ENCODE data around the gene SEPTIN5.

SEPTIN5 gene

DNA sequence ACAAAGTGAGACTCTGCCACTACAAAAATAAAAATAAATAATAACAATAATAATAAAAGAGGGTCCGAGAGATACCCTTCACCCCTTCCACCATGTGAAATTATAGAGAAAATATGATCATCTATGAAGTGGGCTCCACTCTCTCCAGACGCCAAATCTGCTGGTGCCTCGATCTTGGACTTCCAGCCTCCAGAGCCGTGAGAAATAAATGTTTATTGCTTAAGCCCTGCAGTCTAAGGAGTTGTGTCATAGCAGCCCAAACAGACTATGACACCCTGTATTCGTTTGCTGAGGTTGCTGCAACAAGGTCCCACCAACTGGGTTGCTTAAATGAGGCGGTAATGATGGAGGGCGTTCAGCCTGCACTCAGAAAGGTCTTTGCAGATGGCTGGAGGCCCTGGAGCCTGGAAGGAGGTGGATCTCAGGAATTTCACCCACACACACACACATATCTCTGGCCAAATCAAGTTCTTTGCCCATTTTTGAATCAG is 7.6 kb upstream of the SEPTIN5 start:
- no peak for DNase-seq

DNA sequence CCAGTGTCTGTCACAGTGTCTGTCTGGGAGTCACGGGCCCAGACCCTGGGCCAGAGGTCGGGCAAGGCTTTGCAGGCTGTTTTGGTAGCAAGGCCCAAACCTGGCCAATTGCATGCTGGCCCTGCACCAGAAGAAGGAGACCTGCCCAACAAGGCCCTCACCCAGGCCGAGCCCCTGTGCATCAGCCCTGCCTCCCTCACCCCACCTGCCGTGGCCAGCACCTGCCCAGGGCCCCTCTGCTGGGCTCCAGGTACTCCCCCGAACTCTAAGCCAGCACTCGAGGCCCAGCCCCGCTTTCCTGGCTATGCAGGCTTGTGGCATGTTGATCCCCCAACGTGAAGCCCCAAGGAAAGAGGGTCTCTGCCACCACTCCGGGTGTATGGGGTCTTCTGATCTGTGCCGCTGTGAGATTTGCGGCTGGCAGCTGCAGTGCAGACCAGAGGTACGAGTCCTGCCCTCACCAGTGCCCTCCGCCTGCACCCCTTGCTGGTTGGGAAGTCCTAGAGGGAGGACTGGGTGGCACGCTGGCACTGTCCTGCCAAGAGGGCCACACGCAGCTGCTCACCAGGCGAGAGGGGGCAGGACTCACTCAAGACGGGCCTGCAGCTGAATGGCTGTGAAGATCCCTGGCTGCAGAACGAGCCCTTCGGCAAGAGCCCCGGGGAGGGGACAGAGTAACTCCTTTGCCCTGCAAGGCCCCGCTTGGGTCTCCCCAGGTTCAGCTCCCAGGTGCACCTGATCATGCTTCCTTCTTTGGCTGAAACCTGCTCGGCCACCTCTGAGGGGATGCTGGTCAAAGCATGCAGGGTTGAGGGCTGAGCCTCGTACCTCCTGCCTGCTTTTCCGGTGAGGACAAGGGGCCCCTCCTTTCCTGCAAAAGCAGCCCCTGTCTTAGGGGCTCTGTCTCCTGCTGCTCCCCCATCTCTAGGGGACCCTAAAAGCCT is 6.7 kb upstream of the SEPTIN5 start:
- no peak for DNase-seq

DNA sequence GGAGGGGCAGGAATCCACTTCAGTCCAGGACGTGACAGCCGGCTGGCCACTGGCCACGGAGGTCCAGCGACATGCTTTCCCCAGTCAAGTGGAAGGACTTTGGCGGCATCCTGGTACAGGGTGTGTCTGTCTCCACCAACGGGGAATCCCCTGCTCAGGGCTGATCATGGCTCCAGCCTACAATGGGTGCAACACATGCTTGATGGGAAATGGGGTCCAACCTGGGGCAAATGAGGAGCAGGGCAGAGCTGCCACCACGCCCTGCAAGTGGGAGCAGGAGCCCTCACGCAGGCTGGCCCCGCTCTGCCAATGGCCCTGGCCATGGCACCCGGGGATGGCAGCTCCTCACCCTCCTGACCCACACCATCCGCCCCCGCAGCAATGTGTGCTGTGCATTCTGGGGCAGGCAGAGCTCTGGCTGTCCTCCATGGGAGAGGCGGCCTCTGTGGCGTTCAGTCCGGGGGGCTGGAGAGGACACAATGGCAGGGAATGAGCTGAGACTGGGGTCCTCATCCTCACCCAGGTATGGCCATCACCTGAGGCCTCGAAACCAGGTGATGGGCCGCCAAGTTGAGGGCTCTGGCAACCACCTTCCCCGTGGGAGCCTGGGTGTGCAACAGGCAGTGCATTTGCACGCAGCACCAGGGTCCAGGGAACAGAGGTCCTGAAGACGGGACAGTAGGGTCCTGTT is 5.8 kb upstream of the SEPTIN5 start:
- DNase-seq, result no peak

DNA sequence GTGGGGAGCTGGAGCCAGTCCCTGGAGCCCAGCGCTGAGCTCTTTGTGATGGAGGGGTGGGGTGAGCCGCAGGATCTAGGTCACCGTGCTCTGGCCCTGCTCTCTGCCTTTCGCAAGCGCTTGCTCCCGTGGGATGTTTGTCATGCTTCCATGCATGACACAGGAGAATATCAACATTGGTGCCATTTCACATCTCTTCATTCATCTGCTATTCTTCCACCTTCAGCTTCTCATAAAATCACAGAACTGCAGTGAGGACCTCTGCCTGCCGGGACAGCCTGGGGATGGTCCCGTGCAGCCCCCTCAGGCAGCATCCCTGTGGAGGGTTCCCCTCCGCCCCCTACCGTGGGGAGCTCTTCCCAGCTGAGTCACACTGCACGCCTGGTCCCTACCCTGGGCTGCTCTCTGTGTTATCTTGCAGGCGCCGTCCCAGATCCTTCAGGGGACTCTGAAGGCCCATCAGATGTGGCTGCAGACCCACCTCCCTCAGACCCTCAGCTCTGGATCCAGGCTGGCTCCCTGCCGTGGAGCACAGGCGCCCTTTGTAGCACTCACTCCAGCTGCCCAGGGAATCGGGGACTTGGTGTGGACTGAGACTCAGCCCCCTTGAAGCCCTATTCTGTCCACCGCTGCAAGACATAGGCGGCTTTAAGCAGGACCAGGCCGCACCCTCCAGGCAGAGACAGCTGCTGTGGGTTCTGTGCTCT is 5.1 kb upstream of the SEPTIN5 start:
- no peak for DNase-seq

DNA sequence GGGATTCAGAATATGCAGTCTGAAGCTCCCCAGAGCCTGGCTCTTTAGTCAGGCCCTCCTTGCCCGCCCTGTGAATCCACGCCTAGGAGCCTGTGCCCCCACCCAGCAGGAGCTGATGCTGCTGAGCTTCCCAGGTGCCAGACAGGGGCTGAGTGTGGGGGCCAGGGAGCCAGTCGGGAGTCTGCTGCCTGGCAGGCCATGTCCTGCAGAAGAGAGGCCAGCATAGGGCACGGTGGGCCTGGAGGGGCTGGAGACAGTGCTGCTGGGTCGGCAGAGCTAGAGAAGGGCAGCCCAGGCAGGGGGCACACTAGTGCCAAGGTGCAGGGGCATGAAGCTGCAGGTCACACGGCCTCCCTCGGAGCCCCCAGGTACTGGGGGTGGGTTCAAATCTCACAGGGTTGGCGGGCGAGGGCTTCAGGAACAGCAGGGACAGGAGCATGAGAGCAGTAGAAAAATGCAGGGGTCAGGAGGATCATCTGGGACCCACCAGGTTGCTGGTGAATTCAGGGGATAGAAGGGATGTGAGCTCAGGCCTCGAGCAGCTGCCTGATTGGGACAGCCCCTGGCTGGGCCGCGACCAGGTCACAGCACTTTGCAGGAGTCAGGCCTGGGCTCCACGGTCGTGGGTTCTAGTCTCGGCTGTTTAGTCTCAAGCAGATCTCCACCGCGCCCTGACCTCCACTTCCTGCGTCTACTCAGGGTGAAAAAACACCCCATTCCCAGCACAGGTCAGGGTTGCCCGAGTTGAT is 4.1 kb upstream of the SEPTIN5 start:
- no peak for DNase-seq

DNA sequence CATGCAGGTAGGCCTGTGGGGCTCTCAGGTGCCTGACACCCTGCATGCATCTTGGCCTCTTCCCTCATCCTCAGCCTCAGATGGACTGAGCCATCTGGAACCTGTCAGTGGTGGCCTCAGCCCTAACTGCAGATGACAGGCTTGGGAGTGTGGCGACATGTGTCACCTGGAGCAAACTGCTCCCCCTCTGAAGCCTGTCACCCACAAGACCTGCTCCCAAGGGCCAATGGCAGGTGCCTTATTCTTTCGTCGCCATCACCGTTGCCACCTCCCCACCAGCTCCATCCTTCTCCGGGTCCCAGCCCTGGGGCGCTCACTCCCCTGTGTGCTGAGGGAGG is 3.6 kb upstream of the SEPTIN5 start:
- DNase-seq, result no peak

DNA sequence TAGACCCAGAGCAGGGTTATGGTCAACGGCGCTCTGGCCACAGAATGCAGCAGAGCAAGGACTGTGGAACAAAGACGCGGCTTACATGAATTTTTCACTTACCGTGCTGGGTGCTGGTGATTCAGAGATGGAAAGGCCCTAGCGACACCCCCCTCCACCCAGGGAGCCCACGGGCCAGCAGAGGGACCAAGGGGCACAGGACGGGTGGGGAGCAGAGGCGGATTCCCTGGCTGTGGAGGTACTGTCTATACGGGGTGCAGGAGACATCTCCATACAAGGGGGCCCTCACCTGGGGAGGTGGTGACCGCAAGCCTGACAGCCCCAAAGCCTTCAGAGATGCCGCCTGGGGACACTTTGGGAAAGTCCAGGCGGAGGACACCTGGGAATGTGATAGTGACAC is 1.1 kb upstream of the SEPTIN5 start:
- DNase-seq, result no peak

DNA sequence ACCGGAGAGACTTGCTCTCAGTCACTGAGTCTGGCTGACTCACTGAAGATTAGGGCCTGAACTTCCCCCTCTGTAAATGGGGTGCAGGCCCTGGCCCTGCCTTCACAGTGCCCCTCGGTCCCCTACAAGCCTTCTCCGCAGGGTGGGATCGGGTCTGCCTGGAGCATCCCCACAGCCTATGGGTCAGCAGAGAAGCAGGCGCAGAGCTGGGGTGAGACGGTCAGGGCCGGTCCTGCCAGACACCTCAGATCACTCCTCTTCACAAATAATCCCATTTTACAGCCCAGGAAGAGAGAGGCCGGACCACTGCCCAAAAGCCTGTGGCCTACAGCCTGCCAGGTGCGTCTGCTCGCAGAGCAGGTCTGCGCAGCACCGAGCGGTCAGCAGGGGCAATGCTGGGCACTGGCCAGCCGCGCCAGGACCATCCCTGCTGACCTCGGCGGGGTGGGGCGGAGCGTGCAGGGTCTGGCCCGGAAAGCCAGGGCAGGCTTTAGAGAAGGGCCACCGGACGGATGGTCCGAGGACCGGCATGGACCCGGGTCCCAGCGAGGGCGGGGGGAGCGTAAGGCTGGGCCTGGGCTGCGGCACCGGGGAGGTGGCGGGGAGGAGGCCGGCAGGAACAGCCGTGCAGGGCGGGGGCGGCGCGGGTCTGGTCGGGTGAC is 522 bp upstream of the SEPTIN5 start:
- DNase-seq, result no peak

DNA sequence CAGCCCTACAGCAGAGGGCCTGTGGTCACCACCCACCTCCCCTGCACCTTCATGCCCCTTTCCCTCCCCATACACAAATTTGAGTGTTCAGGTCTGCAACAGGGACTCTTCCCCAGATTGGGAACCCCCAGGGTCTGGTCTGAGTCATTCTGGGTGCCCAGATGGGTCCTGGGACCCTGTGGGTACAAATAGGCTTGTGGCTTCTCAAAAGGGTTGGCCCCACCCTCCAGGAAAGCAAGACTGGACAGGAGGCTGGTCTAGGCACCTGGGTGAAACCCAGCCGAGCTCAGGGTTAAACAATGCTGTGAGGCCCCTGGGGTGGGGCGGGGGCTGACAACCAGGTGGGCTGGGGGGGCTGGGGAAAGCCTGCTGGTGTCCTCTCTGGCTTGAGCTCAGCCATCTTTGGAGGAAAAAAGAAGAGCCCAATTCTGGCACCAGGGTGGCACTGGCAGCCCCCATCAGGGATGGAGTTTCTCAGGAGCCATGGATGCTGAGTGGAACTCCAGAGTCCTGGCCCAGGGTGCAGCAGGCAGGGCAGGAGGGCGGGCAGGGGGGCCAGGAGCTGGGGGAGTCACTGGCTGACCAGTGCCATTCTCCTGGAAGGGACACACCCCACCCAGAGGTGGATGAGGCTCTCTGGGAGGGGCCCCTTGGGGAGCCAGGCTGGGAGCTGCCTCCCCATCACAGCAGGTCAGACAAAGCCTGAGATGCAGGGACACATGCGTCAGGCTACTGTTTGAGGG is 1.1 kb downstream of the SEPTIN5 start:
- DNase-seq, result no peak

DNA sequence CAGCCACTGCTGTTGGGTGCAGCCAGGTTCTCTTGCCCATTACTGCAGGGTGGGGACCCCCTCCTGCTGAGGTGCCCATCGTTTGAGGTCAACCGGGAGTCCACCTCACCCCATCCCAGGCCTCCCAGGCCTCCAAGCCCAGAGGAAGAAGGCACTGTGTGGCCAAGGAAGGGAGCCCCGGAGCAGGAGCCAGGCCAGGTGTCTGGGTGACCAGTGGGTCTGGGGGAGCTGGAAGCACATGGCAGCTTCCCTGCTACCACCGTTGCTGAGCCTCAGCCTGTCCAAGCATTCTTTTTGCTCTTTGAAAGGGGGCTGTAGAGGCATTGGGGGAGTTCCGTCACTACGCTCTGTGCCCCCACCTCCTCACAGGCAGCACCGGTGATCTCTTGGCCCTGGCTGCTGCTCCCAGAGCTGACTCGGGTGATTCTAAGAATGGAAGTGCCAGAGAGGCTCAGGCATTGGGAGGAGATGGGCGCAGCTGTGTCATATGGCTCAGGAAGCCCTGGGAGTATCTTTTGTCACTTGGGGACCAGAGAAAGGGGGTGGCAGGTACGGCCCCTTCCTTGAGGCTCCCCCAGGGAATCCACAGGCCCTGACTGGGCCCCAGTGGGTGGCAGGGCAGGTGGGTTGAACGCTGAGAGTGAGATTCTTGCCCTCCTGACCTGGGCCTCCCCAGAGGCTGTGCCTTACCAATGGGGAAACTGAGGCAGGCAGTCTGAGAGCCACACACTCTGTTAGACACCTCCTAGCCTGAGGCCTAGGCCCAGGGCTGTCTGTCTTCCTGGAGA is 1.9 kb downstream of the SEPTIN5 start:
- DNase-seq, result no peak

DNA sequence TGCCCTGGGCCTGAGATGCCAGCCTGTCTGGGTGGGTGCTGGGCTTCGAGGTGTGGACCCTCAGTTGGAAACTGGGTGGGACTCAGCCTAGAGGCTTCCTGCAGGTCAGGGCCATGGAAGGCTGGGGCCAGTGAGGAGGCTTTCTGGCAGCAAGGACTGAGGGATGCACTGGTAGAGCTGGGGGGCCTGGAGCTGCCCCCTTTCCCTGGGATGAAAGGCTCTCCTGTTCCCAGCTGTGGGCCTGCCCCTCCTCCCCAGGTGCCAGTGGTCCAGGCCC is 2.5 kb downstream of the SEPTIN5 start:
- DNase-seq, result no peak

DNA sequence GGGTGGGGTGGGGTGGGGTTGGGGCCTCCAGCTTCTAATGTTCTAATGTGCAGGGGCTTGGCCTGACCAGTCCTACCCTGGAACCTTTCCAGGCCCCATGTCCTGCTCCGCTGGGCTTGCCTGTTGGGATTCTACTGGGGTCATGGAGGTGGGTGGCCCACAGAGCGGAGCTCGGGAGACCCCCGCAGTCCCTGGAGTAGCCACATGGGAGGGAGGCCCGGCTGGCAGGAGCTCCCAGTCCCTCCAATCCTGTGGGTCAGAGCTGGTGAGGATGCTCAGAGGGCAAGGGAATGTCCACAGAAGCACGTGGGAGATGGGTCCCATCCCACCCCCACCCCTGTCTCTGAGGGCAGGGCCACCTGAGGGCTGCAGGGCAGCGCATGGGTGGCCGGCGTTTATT is 2.9 kb downstream of the SEPTIN5 start:
- peak; percentile 30 for DNase-seq

DNA sequence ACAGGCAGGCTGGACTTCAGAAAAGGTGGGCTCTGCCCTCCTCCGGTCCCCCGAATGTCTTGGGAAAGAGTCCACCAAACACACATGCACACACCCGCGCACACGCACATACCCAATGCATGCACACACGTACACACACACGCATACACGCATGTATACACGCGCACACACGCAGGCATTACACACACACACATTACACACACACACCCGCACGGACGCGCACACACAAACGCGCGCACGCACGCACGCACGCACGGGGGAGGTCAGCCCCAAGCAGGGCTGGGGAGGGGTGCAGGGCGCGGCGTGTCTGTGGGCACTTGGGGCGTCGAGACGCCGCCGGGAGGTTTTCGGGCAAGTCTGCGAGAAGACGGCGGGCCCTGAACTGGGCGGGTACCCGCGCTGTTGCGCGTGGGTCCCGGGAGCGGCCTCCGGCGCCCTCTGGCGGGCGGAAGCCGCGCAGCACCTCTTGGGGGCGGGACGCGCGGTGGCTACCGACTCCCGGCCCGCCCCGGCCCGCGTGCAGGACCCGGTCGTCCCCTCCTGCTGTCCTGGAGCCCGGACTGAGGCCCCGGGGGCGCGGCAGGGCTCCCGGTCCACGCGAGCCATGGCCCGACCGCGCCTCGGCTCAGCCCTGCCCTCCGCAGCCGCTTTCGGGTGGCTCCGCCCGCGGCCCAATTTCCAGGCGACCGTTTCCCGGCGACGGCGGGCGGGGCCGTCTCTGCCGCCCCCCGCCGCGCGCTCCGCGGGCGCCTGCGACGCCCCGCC is 3.6 kb downstream of the SEPTIN5 start:
- DNase-seq, result peak; percentile 87

DNA sequence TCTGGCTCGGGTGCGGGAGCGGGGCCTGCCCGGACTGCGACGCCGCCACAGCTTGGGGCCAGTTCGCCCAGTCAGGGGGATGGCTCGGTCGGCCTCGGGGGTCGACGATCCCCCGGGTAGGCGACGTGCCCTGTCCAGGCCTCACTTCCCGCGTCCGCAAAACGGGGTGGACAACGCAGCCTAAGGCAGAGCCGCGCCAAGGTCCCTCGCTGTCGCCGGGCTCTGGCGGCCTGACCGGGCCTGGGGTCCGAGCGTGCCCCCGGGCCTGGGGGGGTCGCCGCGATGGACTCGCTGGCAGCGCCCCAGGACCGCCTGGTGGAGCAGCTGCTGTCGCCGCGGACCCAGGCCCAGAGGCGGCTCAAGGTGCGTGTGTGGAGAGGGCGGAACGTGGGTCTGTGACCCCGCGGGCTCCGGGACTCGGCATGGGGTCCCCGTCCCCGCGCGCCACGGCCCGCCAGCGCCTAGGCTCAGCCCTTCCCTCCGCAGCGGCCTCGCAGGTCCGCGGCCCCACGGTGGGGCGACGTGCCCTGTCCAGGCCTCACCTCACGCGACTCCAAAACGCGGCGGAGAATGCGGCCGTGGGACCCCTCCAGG is 4.2 kb downstream of the SEPTIN5 start:
- DNase-seq, result peak; percentile 55

DNA sequence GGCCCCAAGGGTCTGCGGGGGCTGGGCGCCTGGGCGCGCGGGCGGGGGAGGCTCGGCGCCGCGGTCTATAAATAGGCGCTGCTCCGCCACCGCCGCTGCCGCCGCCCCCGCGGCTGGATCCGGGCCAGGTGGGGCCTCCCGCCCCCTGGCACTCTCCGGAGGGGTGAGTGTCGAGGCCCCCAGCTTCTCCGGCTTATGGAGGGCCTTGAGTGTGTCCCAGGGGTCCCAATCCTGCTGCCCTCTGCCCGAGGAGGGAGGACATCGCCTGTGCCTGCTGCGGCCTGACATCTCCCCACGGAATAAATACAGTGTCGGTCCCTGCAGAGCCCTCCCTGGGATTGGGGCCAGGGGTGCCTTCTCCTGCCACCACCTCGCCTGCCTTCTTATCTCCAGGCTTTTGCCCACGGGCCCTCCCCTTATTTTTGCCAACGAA is 4.8 kb downstream of the SEPTIN5 start:
- no peak for DNase-seq

DNA sequence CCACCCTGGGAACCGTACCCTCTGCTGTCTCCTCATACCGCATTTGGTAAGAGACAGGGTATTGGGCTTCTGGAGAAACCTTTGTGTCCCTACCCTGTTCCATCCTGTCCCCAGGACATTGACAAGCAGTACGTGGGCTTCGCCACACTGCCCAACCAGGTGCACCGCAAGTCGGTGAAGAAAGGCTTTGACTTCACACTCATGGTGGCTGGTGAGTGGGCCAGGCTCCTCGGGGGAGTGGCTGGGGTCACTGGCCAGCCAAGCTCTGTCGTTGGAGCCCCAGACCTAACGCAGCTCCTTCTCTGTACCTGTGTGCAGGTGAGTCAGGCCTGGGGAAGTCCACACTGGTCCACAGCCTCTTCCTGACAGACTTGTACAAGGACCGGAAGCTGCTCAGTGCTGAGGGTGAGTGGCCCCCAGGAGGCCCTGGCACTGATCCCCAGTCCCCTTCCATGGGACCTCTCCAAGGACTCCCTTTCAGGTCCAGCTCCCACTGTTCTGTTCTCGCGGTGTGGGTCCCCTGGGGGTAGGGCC is 5.3 kb downstream of the SEPTIN5 start:
- no peak for DNase-seq

DNA sequence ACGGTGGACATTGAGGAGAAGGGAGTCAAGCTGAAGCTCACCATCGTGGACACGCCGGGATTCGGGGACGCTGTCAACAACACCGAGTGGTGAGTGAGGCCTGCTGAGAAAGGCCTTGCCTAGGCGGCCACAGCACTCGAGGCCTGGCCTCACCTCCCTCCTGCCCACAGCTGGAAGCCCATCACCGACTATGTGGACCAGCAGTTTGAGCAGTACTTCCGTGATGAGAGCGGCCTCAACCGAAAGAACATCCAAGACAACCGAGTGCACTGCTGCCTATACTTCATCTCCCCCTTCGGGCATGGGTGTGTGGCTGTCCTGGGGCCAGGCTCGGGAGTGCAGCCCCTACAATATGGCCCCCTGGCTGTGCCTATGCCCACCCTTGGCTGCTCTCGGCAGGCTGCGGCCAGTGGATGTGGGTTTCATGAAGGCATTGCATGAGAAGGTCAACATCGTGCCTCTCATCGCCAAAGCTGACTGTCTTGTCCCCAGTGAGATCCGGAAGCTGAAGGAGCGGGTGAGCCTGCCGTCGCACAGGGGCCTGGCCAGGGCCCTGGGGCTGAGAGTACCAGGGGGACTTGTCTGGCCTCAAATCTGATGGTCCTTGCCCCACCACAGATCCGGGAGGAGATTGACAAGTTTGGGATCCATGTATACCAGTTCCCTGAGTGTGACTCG is 6.0 kb downstream of the SEPTIN5 start:
- DNase-seq, result no peak

DNA sequence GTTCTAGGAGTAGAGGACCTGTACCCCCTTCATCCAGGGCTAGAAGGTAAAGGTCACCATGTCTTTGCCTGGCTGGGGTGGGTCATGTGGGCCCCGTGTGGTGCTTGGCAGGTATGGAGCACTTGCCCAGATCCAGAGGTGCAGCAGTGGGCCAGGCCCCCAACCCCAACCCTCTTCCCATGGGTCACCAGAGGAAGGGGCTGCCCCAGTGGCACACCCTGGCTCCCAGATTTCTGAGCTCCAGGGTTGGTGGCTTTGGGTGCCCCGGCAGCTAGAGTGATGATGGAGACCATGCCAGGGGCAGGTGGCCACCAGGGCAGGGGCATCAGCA is 6.7 kb downstream of the SEPTIN5 start:
- DNase-seq, result no peak

All from NCI-H69 (cell line).